GM19238 (cell line): ENCODE measurements around the gene IL1R2.

ENCODE experiments used
- DNase-seq: peaks from one replicate; pipeline ENCODE4 v3.0.0; 2011; ENCODE audit warnings: low spot score; ENCODE audit not compliant: insufficient read length

Gene IL1R2

GRCh38 chr2:101975171-101975870 lies 16.4 kb upstream of the IL1R2 start:
- DNase-seq = no peak

- DNase-seq = no peak
Measured at GRCh38 chr2:101976891-101977290, 14.9 kb upstream of the IL1R2 start.

DNA sequence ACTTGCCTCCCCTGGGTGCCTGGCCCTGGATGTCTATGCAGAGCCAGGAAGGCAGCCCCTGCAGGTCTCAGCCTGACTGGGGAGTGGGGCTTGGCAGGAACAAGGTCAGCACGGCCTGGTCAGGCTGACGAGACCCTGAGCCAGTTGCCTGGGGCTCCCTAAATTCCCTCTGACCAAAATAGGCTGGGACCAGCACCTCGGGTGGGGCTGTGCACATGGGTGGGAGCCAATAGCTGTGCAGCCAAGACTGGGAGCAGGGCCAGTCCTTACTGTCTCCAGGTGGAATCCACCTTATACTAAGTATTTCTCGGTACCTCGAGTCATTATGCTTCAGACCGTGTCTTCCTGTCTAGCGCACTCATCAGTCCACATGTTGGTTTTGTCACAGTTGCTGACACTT lies 11.4 kb upstream of the IL1R2 start:
- no peak for DNase-seq

DNA sequence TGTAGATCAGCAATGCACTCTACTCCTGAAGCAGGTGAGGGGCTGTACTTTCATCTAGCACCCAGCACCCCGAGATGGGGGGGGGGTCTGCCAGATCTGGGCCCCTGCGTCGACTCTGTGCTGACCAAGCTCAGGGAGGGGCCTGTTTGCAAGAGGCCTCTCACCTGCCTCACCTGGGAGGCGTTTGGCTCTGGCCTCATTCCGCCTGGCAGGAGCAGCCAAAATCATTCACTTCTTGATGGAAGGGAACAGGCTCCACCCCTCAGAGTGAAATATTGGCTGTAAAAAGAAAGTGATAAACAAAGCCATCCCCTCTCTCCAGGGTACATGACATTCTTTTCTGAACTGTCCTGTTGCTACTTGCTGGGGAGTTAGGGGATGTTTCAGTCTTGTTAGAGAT lies 10.7 kb upstream of the IL1R2 start:
- DNase-seq = no peak

GRCh38 chr2:101981504-101981903 lies 10.3 kb upstream of the IL1R2 start:
- DNase-seq = no peak

- no peak for DNase-seq
Measured at GRCh38 chr2:101982495-101983029, 9.2 kb upstream of the IL1R2 start.

- no peak for DNase-seq
Measured at GRCh38 chr2:101983486-101983885, 8.3 kb upstream of the IL1R2 start.

DNA sequence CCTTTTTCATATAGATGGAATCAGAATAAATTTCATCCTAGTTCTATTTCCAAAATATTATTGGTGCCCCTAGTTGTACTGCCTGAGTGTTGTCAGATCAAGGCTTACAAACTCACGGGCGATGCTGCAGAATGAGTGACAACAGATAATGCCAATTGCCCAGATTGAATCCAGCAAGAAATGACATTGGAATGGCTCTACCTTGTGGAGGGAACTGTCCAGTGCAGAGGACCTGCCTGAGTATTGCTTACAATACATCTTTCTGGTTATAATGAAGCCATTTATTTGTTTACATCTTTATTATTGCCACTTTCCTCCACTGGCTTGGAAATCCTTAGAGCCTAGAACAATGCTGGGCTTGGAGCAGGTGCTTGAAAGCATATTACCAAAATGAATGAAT lies 7.8 kb upstream of the IL1R2 start:
- no peak for DNase-seq

GRCh38 chr2:101984656-101985055 lies 7.1 kb upstream of the IL1R2 start:
- no peak for DNase-seq

DNA sequence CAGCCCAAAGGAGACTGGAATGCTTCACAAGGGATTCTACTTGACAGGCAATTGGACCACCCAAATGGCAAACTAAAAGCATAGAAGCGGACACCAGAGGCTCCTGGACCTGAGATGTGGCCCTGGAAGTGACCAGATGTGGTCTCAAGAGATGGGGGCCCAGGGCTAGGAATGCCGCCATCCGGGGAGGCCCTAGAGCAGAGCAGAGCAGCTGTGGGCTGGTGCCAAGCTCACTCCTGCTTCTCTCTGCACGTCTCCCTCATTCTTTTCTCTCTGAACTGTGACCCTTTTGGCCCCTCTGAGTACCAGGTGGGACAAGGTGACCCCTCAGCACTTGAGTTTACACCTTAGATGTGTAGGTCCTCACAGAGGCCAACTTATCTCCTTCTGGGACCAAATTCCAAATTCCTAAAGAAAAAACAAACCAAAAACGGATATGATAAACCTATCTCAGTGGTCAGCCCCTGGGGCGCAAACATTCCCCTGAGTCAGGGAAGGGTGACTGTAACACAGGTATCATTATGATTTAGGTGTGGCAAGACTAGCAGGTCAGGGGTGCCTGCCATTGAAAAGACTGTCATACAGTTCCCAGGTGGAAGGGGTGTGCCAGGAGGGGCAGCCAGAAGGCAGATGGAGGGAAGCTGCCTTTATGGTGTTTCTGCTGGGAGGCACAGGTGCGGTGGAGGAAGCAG lies 6.5 kb upstream of the IL1R2 start:
- no peak for DNase-seq

DNA sequence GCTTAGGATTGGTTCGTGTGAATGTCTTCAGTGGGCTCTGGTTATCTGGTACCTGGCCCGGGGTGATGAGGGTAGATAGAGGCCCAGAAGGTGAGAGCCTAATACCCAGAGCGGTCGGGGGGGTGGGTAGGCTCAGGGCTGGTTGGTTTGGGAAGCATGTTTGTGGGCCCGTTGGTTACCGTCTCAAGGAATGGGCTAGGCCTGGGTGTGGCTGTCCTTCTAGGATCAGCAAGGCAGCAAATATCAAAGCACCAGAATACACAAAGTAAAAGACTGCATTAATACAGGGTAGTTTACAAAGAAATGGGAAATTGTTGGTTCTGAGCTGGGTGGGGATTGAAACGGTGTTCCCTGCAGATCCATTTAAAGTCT lies 6.0 kb upstream of the IL1R2 start:
- DNase-seq = no peak

GRCh38 chr2:101986376-101986775 lies 5.4 kb upstream of the IL1R2 start:
- DNase-seq = no peak

DNA sequence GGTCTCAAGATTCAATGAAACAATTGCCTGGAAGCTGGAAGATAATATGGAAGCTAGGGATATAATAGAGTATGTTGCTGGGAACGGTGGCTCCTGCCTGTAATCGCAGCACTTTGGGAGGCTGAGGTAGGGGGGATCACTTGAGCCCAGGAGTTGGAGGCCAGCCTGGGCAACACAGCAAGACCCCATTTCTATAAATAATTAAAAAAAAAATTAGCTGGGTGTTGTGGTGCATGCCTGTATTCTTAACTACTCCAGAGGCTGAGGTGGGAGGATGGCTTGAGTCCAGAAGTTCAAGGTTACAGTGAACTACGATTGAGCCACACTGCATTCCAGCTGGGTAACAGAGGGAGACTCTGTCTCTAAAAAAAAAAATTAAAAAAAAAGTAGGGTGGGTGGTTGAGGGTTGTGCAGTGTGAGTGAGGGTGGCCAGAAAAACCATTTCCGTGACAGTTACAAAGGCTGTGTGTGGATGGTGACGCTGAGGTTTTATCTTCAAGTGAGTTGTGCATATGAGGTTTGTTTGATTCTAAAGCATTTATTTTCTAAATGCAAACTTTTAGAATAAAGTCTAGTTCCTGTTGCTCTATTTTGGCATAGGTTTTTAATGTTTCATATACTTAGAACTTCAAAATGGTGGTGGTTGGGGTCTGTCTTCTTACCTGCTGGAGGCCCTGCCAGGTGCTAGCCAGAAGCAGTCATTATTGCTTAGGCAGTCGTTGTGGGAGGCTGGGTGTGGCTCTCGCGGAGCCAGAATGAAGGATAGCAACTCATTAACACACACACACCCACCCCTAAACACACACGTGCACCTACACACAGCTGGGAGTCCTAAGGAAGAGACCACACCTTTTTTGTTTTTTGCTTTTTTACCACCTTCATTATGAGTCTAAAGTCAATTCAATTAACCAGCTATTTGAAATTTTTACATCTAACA lies 4.7 kb upstream of the IL1R2 start:
- DNase-seq = no peak

DNA sequence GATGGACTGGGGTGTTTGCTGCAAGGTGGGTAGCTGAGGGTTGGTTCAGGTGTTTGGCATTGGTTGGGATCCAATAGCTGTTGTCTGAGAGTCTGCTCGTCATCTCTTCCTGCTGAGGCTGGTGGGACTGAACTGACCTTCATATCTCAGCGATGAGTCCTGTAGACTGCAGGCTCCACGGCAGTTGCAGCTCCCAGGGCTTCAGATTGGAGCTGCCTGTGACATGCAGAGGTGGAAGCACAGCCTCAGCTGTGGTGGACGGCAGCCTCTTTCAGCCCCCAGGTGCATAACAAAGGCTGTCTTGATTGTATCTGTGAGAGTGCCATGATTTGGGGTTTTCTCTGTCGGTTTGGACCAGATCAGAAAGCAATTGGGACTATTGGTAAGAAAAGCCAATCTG lies 3.9 kb upstream of the IL1R2 start:
- DNase-seq = no peak

DNA sequence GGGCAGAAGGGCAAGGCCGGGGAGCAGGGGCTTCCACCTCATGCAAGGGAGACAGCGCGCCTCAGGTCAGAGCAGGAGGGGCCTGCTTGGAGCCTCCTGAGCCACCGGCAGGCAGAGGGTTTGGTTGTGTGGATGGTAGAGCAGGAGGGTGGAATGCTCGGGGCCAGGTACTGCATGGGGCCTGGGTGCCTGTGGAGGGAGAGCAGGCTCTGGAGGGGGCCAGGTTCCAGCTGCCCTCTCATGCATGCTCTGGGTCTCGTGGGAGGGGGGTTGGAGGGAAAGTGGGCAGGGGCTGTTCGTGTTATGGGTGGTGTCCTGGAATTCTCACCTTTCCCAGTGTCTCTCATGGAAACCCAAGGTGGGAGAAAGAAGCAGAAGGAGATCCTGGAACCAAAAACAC lies 3.2 kb upstream of the IL1R2 start:
- no peak for DNase-seq

- DNase-seq = no peak
Measured at GRCh38 chr2:101989740-101990460, 1.9 kb upstream of the IL1R2 start.

- DNase-seq = no peak
Measured at GRCh38 chr2:101993772-101994171, 2.0 kb downstream of the IL1R2 start.

GRCh38 chr2:101995019-101995418 lies 3.3 kb downstream of the IL1R2 start:
- no peak for DNase-seq

DNA sequence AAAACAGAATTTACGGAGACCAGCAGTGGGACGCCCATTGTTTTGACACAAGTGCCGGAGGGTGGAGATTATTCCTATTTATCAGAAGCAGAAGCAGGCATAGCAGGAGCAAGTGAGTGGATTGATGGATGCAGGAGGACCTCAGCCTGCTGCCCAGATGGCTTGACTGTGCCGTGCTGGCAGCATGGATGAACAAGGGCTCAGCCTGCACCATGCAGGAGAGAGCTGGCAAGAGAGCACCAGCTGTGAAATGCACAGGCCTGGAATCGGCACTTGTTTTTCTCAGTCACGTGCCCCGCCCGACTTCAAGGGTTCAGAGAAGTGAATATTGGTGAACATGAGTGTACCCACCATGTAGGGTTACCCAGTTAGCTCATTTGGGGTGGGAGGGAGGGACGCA lies 4.0 kb downstream of the IL1R2 start:
- no peak for DNase-seq

DNA sequence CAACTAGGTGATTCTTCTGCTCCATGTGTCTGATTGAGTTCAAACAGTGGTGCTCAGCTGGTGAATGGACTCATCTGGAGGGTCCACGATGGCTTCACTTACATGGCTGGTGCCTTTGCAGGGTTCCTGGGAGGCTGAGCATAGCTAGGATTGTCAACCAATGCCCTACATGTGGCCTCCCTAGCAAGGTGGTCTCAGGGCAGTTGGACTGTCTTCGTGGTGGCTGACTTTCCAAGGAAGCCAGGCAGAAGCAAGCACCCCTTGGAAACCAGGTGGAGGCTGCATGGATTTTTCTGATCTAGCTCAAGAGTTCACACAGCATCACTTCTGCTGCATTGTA lies 6.8 kb downstream of the IL1R2 start:
- no peak for DNase-seq
